DLD1 (cell line): ENCODE measurements around the gene SF3A2.

ENCODE experiments used
- in situ Hi-C: cut with HindIII; loops from 2 replicates; pipeline ENCODE4 v1.10.0; 2017; ENCODE audit warnings: low sequenced_read_pairs

Gene SF3A2

DNA sequence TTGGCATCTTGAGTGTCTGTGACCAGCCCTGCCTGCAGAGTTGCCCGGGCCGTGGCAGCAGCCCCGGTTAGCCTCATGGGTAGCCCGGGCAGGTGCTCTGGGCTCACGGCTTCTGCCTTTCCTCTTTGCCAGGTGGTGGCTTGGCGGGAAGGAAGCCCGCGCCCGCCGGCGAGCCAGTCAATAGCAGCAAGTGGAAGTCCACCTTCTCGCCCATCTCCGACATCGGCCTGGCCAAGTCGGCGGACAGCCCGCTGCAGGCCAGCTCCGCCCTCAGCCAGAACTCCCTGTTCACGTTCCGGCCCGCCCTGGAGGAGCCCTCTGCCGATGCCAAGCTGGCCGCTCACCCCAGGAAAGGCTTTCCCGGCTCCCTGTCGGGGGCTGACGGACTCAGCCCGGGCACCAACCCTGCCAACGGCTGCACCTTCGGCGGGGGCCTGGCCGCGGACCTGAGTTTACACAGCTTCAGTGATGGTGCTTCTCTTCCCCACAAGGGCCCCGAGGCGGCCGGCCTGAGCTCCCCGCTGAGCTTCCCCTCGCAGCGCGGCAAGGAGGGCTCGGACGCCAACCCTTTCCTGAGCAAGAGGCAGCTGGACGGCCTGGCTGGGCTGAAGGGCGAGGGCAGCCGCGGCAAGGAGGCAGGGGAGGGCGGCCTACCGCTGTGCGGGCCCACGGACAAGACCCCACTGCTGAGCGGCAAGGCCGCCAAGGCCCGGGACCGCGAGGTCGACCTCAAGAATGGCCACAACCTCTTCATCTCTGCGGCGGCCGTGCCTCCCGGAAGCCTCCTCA, 10.4 kb upstream of the SF3A2 start:
- in situ Hi-C loops = no loop called here

DNA sequence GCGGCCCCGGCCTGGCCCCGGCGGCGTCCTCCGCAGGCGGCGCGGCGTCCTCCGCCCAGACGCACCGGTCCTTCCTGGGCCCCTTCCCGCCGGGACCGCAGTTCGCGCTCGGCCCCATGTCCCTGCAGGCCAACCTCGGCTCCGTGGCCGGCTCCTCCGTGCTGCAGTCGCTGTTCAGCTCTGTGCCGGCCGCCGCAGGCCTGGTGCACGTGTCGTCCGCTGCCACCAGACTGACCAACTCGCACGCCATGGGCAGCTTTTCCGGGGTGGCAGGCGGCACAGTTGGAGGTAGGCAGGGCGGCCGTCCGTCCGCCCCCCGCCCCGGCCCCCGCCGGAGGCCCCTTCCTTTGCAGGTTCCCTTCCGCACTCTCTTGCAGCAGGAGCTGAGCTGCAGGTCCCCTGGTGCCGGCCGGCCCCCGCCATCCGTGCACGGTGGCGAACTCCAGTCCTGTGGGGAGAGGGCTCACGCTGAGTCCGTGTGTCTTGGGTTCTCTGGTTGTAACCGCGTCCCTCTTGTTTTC, 9.7 kb upstream of the SF3A2 start:
- in situ Hi-C loops = no loop called here

DNA sequence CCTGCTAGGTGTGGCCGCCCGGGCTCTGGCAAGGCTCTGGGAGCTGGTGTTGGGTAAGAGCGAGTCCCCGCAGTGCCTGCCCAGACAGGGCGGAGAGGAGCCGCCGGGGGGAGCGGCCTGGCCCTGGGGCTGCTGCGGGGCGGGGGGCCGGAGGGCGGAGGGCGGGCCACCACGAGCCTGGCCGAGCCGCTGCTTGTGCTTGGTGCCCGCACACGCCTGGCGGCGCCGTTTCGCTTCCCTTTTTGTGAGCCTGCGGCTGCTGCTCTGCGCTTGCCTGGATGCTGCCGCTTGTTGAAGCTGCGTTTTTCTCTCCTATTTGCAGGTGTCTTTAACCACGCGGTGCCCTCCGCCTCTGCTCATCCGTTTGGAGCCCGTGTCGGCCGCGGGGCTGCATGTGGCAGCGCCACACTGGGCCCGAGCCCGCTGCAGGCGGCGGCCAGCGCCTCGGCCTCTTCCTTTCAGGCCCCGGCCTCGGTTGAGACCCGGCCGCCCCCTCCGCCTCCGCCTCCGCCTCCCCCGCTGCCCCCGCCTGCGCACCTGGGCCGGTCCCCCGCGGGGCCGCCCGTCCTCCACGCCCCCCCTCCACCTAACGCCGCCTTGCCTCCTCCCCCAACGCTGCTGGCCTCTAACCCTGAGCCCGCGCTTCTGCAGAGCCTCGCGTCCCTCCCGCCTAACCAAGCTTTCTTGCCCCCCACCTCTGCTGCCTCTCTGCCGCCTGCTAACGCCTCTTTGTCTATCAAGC, 9.0 kb upstream of the SF3A2 start:
- in situ Hi-C loops = no loop called here

DNA sequence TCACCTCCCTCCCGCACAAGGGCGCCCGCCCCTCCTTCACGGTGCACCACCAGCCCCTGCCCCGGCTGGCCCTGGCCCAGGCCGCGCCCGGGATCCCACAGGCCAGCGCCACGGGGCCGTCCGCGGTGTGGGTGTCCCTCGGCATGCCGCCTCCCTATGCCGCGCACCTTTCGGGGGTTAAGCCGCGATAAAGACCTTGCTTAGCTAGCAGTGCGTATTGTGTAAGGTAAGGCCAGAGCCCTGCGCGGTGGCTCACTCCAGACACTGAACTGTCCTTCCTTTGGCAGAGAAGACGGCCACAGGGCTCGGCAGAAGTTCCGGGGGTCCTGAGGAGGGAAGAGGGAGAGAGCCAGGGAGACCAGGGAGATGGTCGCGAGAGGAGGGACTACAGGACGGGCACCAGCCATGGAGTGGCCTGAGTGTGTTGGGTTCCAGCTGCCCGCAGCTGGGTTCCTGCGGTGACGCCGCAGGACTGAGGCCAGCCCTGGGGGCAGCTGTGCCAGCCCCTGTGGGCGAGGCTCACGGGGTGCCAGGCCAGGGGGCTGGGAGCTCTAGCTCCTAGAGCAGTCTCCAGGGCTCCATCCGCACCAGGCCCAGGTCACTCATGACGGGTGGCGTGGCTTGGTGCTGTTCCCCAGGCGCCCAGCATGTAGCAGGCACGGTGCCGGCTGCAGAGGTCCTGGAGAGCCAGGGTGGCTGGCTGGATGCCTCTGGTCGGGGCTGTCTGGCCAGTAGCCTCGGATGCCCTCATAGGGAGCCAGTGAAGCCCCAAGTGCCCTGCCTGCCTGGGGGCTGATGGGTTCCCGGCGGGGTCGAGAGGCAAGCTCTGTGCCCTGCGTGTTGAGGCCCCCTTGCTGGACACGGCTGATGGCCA, 8.2 kb upstream of the SF3A2 start:
- in situ Hi-C loops = no loop called here

DNA sequence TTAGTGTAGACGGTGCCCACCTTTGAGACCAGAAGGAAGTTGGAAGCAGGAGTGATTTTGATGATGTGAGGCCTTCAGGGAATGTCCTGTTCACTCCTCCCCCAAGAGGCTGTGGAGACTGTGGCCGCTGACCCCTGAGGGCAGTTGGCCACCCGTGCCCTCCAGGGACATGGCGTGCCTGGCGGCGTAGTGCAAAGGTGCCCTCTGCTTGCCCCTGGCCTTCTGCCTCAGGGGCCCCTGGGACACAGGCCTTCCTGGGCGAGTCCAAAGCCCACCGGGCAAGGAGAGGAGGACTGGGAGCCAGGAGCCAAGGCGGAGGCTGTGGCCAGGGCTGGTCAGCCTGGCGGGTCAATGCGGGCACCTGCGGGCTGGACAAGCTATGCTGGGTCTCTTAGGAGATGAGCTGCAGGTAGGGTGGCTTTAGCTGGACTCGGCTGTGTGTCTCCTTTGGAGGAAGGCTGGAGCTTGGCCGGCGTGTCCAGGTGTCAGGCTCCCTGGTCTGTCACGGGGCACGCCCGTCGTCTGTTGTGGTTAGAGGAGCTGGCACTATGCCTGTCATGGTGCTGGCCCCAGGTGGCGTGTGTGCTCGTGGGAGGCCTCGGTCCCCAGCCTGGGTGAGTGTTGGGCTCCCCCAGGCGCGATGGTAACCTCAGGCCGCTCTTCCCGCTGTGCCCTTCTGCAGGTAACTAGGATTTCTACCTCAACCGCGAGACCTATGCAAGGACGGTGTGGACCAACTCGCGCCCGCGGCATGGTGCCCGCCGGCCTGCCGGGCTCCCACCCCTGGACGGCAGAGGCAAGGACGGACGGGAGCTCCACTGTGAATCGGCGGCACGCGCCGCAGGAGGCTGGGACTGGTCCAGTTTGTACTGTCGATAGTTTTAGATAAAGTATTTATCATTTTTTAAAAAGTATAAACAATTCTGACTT, 7.3 kb upstream of the SF3A2 start:
- in situ Hi-C loops = no loop called here

DNA sequence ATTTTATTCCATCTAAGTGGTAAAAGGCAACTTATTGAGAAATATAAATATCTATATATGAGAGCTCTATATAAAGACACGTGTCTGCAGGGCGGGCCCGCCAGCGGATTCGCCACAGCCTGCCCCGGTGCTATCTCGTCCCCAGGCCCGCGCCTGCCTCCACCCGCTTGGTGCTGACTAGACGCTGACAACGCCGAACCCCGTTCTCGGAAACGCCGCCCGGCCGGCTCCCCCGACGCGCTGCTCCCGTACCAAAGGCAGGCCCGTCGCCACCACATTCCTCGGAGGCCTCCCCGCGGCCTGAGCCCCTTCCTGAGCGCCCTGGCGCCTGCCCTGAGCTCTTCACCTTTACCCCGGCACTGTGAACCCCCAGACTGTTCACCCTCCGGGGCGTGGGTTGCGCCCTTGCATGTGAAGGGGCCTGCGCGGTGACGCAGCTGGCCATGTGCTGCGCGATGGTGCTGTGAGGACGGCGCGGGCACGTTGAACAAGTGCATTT, 6.5 kb upstream of the SF3A2 start:
- in situ Hi-C loops = no loop called here

DNA sequence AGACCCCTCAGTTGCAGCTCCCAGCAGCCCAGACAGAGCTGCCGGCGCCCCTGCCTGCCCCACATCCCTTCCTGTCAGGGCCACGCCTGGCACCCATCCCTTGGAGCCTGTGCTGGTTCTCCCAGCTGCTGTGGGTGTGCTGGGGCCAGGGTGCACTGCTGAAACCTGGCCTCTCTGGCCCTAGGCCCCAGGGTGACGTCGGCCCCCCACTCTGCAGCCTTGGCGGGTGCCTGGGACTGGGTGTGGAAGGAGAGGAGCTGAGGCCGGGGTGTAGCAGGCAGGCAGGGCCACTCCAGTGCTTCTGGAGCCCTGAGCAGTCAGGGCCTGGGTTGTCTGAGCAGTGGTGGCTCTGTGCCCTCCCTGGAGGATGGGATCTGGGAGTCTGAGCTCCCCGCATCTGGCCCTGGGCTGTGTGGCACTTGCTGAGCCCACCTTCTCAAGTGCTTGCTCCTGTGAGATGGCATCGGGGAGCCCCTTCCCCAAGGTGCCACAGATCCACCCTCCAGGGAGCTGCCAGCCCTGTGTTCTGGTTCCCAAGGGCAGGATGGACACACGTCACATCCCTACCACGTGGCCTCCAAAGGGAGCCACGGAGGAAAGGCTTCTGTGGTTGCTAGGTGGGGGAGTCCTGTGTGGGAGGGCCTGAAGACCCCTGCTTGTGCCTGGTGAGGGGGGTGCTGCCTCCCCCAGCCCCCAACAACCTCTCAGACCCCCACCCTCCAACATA, 5.7 kb upstream of the SF3A2 start:
- in situ Hi-C loops = no loop called here

DNA sequence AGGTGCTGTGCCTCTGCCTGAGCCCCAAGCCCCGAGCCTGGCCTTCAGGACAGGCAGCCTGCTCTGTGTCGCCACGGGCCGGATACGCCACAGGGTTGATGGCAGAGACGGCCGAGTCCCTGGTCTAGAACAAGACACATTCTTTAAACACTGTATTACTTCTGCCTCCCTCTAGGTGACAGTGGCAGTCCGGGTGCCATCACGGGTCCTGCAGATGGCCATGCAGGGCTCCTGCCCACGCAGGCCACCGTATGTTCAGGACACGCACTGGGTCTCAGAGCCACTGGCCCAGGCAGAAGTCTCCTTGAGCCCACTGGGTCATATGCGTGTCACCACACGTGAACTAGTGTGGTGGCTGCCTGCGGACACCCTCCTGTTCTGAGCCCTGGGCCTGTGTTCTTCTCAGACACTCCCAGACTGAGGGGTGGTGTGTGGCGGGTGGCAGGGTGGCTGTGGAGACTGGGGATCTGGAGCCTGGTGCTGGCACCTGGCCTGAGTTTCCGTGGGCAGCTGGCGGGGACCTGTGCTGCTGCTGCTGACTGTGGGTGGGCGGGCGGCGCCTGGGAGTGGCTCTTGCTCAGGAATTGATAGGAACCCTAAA, 4.9 kb upstream of the SF3A2 start:
- in situ Hi-C loops = no loop called here

DNA sequence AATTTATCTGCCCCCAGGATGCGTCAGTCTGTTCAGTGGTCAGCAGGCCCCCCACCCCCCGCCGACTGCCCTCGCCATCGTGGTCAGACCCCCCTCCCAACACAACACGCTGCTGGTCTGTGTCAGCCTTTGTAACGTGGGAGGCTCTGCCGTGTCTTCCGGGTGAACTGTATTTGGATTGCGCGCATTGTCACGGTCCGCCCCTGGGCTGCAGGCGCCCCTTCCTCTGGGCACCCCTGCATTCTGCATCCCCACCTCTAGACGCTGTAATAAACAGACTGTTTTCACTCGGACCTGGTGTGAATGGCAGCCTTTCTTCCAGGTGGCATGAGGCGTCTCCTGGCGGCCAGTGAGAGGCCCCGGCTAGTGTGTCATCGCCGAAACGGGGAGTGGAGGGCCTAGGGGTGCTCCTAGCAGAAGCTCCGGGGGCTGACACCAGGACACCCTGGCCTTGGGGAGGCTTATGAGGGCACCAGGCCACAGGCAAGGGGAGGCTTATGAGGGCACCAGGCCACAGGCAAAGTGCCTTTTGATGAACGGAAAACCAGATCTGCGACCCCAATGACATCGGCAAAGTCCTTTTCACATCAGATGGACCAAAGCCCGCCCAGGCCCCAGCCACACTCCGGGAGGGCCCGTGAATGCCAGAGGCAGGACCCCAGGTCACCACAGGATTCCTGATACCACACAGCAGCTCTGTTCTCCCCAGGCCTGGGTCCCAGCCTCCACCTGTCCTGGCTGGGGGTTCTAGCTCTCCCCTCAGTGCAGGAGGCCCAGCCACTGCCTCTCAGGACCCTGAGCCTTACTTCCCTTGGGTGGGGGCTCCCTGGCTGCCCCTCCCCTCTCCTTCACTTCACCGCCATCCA, 4.1 kb upstream of the SF3A2 start:
- in situ Hi-C loops = no loop called here

DNA sequence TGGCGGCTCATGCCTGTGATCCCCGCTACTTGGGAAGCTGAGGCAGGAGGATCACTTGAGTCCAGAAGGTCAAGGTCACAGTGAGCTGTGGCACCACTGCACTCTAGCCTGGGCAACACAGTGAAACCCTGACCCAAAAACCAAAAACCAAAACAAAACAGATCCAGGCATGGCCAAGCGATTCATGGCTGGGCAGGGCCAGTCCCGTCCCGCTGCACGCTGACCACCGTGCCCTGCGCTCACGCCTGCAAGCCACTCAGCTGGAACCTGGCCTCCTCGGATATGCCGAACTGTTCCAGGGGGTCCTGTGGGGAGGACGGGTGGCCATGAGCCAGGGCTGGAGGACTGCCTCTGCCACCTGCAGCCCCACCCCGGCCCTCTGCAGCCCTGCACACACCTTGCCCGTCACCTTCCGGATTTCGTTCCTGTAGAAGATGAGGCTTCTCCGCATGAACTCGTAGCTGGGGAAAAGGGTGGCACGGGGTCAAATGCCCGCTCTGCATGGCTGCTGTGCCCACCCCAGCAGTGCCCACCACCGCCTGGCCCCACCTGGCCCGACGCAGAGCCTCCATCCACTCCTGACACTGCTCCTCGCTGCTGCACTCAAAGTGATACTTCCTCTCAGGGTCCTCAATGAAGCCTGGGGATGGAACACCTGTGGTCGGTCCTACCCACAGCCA, 2.9 kb upstream of the SF3A2 start:
- in situ Hi-C loops = no loop called here

DNA sequence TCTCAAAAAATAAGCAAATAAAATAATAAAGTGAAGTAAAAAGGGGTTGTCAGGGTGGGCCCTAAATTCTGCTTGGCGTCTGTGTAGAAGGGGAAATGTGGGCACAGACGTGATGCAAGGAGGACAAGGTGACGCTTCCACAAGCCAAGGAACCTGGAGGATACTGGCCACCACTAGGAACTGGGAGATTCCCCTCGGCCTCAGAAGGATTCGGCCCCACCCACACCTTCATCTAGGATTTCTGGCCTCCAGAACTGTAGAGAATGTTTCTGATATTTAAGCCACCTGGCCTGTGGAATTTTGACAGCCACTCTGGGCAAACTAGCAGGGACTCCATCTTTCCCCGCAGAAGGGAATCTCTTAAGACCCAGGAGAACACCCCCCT, 1.6 kb upstream of the SF3A2 start:
- in situ Hi-C loops = no loop called here

DNA sequence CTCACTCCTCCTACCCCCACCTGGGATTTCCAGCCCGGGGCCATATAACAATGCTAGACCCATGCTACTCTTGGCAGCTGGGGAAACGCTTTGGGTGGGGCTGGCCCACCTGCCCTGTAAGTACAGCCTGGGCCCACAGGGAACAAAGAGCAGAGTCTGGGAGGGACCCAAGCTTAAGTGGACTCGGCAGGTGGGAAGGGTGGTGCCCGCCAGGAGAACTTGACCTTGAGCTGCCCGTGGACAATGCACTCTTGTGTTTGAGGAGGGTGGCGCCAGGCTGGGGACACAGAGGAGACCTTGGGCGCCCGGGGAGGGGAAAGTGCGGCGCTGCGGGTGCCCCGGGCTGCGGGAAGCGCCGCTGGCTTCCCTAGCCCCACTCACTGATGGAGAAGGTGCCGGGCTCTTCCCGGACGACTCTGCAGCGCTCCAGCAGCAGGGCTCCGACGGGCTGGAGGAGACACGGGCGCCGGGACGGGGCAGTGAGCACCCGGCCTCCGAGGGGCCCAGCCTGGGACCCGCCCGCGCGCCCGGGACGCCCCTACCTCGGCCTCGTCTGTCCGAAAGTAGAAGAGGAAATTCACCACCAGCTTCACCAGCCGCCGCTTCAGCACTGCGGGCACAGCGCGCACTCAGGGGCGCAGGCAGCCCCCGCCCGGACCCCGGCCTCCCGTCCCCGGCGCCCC, 1.1 kb upstream of the SF3A2 start:
- in situ Hi-C loops = no loop called here

DNA sequence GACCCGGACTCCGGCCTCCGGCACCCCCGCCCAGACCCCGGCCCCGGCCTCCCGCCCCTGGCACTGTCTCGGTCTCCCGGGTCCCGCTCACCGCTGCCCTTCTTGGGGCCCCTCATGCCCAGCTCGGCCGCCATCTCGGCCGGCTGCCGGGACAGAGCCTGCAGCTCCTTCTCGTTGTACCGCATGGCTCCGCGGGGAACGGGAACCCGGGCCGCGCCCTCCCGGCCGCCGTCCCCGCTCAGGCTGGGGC, 635 bp upstream of the SF3A2 start:
- in situ Hi-C loops = no loop called here

DNA sequence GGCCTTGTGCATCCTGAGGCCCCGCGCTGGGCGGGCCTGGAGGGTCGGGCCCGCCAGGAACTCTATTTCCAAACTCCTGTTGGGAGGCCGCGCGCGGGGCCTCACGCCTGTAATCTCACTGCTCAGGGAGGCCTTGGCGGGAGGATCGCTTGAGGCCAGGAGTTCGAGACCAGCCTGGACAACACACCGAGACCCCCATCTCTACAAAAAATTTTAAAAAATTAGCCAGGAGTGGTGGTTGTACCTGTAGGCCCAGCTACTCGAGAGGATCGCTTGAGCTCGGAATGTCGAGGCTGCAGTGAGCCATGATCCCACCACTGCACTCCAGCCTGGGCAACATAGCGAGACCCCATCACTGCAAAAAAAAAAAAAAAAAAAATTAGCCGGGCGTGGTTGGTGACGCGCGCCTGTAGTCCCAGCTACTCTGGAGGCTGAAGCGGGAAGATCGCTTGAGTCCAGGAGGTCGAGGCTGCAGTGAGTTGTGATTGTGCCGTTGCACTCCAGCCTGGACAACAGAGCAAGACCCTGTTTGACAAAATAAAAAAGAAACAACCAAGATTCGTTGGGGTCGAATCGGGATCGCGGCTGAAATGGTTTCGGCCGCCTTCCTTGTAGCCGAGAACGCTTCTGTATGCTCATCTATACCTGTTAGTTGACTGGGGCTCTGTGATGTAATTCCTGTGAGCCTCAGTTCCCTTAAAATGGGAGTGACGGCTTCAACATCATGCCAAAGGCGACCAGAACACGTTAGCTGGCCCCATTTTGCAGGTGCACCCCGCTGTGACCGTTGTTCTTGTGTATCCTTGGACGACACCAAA, 636 bp downstream of the SF3A2 start:
- in situ Hi-C loops = no loop called here

DNA sequence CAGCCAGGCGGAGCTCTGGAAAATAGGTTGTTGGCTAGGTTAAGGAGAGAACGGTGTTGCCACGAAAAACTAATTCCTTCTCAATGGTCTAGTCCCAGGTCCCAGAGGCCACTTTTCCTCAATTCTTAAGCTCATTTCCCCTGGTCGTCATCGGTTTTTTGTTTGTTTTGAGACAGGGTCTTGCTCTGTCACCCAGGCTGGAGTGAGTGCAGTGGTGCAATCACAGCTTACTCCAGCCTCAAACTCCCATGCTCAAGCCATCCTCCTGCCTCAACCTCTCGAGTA, 1.2 kb downstream of the SF3A2 start:
- in situ Hi-C loops = no loop called here

DNA sequence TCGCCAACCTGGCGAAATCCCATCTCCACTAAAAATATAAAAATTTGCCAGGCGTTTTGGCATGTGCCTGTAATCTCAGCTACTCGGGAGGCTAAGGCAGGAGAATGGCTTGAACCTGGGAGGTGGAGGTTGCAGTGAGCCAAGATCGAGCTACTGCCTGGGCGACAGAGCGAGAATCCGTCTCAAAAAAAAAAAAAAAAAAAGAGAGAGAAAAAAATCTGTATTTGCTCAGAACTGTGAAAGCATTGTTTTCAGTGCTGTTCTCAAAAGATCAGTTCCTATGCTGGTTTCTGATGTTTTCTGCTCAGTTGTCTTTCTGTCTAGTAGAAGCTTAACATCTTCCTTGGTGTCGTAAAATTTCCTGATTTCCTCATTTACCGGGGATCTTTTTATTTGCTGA, 2.5 kb downstream of the SF3A2 start:
- in situ Hi-C loops = no loop called here
